HL-60/S4 (cell line): Measurements from ENCODE around the gene ILRUN.
"Not testable (repeated sequence)": the region's sequence is repeated elsewhere in the genome, so short reads cannot be mapped to it uniquely, and the experiment has no call there.

Experiments
- in situ Hi-C: fragments of 300-500 bp; cut with MboI; formaldehyde crosslinking; loops from 2 replicates; pipeline ENCODE4 v1.14.3; 2022; ENCODE audit warnings: low sequenced_read_pairs

Gene ILRUN

DNA sequence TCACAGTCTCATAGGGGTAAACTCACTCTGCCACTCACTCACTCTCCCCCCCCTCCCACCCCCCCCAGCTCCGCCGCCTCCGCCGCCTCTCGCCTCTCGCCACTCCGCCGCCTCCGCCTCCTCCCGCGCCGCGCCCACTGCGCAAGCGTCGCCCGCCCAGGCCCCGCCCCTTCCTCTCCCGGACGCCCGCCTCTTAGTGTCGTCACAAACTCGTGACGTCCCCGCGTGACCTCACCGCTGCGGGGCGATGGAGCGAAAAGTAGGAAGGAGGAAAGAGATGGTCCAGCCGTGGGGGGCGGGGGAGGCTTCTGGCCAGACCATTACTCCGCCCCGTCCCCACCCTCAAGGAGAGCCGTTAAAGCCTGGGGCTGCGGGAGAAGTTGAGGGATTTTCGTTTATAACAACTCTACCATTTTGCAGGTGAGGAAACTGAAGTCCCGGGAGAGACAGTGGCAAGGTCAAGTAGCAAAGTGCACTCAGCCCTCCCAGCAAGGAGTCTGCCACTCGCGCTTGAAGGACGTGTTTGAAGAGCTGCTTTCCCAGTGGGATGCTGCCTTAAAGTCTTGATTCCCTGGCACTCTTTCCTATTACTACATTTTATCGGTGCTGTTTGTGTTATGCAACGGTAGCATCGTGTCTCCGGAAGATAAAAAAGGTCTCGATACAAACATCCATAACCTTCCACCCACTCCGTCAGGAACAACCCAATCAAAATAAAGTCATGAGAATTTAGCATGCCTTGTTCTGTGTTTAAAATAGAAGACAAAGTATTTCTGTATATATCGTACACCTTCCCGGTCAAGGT lies at the start of gene ILRUN:
ILRUN (minus strand) TSS at position 29 of the 805 bp plus-strand sequence. CDS start 164 bp downstream, outside the sequence.
- in situ Hi-C loops, result no loop called here

DNA sequence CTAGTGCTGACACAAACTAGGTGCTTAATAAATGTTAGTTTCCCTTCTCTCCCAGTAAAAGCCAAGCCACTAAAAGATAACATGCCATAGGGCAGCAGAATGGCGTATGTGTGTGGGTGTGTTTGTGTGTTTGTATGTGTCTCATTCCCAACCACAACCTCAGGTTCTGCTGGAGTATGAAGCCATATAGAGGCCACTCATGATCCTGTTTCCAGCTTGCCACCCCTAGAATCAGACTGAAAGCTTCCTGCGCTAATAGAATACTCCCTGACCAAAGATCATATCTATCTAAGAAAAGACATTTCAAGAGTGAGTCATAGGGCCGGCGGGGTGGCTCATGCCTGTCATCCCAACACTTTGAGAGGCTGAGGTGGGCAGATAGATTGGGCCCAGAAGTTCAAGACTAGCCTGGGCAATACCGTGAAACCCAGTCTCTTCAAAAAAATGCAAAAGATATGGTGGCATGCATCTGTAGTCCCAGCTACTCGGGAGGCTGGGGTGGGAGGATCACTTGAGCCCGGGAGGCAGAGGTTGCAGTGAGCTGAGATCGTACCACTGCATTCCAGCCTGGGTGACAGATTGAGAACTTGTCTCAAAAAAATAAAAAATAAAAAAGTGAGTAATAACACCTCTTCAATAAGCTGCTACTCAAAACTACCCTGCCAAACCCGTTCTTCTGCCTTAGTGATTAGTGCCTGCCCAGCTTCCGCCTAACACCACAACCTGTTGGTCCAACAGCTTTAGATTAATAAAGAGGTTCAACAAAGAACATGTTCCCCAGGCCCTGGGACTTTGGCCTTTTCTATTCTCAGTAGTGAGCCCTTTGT lies 48.9 kb upstream of the ILRUN start:
- in situ Hi-C loops, result no loop called here

DNA sequence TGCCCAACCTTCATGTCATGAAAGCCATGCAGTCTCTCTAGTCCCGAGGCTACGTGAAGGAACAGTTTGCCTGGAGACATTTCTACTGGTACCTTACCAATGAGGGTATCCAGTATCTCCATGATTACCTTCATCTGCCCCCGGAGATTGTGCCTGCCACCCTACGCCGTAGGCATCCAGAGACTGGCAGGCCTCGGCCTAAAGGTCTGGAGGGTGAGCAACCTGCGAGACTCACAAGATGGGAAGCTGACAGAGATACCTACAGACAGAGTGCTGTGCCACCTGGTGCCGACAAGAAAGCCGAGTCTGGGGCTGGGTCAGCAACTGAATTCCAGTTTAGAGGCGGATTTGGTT lies 47.7 kb upstream of the ILRUN start:
- in situ Hi-C loops, result not testable (repeated sequence)

DNA sequence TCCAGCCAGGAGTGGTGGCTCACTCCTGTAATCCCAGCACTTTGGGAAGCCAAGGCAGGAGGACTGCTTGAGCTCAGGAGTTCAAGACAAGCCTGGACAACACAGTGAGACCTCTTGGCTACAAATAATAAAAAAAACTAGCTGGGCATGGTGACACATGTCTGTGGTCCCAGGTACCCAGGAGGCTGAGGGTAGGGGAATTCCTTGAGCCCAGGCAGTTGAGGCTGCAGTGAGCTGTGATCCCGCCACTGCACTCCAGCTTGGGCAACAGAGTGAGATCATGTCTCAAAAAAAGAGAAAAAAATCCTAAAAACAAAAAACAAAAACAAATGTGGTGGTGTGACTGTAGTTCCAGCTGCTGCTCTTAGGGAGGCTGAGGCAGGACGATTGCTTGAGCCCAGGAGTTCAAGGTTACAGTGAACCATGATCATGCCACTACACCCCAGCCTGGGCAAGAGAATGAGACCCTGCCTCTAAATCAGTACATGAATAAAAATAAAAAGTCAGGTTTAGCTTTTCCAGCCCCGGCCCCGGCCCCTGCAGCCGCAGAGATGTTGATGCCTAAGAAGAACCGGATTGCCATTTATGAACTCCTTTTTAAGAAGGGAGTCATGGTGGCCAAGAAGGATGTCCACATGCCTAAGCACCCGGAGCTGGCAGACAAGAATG lies 47.2 kb upstream of the ILRUN start:
- in situ Hi-C loops, result no loop called here

DNA sequence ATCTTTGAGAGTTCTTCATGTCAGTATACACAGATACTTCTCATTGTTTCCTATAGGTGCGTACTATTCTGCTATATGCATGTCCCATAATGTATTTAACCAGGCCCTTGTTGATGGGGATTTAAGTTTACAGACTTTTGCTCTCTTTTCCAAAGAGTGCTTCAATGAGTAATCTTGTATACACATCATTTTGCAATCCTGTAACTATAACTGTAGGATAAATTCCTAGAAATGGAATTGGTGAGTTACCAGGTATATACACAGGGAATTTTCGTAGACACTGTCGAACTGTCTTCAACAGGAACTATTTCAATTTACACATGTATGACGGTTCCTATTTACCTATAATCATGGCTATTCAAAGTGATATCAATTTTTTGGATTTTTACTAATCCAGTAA lies 45.5 kb upstream of the ILRUN start:
- in situ Hi-C loops, result no loop called here

DNA sequence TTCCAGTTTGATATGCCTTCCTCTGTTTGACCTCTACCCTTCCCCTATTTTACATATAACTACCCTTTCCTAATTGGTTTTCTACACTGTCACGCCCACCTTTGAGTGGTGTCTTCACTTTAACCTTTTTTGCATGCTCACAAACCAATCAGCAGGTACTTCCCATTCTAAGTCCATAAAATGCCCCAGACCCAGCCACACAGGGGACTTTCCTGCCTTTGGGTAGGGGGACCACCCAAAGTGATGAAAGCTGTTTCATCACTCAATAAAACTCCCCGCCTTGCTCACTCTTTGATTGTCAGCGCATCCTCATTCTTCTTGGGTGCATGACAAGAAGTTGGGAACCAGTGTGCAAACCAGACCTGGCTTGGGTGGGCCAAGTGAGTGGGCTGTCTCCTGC lies 40.3 kb upstream of the ILRUN start:
- in situ Hi-C loops, result no loop called here

DNA sequence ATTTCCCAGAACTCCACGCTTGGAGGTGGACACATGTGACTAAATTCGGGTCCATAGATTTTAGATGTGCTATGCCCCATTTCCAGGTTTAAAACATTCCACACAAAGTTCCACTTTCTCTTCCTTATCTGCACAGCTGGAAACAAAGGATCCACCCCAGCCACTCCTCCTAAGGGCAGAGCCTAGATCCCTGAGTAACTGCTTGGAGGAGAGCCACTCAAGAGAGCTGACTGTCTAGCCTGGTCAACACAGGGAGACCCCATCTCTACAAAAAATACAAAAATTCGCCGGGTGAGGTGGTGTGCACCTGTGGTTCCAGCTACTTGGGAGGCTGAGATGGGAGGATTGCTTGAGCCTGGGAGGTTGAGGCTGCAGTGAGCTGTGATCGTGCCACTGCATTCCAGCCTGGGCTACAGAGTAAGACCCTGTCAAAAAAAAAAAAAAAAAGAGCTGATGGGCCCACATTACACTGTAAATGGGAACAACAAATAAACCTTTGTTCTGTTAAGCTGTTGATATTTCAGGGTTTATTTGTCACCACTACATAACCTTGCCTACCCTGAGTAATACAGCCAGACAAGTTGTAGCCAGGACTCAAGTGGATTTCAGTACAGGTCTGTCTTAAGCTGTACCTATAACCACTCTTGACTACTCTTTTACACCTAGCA lies 35.0 kb upstream of the ILRUN start:
- in situ Hi-C loops, result no loop called here

DNA sequence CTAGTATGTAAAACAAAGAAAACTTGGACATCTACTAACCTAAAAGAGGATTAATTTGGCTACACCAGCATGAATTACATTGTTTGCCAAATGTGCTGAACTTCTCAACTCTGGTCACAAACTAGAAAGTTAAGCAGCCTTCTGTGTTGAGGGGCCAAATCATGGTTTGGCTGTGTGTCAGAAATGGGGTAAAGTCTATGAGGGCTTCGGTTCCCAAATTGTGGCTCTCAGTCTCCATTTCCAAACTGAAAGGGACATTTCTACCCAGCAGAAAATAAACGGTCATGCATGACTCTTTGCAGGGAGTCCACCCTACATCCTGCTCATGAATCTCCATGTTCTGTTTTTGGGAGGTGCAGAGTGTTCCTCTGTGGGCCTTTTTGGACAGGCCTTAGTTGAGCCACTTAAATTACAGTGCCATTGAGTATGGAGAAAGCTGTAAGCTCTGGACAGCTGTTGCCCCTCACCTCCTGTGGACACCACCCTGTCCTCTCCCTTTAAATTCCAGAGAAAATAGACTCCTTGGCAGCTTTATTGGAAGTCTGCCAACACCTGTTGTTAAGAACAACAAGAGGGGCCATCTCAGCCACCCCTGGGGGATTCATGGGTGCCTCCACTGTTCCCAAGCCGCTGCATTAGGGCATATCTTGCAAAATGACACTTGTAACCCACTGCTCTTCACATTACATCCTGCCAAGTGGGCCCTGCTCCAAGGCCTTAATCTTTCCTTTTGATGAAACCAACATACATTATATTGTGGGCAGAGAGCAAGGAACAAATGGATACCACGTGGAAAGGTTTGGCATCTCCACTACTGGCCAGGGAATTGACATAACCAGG lies 33.3 kb upstream of the ILRUN start:
- in situ Hi-C loops, result no loop called here

DNA sequence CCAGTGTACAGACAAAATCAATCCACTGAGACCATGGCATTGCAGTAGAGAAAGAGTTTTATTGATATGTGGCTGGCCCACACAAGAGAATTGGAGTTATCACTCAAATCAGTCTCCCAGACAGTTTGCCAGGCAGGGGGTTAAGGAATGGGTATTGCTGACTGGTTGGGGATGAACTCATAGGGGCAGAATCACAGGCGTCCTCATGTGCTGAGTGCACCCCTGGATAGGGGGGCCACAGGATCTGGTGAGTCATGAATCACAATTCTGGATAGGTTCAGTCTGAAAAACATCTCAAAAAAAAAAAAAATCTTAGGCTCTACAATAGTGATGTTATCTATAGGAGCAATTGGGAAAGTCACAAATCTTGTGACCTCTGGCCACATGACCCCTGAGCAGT lies 29.5 kb upstream of the ILRUN start:
- in situ Hi-C loops, result no loop called here

DNA sequence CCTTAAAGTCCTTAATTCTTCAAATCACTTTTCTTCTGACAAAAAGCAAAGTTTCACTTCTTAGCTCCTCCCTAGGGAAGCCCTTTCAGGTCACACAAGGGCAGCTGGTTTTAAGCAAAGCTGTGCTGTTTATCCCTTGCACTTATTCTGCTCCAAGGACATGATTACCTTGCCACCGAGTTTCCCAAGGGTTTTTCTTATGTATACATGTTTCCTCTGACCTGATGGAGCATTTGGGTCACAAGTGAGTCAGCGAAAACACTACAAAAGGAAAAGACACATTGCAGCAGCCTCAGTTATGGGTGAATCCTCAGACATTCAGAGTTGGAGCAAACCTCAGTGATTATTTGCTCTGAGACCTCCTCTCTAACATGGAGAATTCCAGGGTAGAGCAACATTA lies 26.6 kb upstream of the ILRUN start:
- in situ Hi-C loops, result no loop called here

DNA sequence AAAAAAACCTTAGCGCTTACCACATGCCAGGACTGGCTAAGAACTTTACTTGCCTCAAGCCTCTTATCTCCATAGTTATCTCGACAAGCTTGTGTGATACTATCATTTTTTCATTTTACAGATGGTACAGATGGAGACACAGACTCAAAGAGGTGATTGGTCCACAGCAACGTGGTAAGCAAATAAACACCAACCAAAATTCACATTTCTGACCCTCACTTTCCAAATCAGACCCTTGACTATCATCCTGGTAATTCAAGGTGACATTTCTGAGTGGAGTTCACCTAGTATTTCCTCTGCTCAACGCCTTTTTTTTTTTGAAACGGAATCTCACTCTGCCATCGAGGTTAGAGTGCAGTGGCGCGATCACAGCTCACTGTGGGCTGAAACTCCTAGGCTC lies 25.9 kb upstream of the ILRUN start:
- in situ Hi-C loops, result no loop called here

DNA sequence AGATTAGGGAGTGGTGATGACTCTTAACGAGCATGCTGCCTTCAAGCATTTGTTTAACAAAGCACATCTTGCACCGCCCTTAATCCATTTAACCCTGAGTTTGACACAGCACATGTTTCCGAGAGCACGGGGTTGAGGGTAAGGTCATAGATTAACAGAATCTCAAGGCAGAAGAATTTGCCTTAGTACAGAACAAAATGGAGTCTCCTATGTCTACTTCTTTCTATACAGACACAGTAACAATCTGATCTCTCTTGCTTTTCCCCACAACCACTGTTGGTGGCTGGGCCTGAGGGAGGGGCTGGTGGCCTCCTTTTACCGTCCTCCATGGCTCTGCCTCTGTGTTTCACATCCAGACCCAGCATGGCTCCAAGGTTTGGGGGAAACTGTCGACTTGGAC lies 23.6 kb upstream of the ILRUN start:
- in situ Hi-C loops, result not testable (repeated sequence)

DNA sequence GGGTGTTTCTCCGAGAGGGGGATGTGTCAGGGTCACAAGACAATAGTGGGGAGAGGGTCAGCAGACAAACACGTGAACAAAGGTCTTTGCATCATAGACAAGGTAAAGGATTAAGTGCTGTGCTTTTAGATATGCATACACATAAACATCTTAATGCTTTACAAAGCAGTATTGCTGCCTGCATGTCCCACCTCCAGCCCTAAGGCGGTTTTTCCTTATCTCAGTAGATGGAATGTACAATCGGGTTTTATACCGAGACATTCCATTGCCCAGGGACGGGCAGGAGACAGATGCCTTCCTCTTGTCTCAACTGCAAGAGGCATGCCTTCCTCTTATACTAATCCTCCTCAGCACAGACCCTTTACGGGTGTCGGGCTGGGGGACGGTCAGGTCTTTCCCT lies 23.1 kb upstream of the ILRUN start:
- in situ Hi-C loops, result not testable (repeated sequence)

DNA sequence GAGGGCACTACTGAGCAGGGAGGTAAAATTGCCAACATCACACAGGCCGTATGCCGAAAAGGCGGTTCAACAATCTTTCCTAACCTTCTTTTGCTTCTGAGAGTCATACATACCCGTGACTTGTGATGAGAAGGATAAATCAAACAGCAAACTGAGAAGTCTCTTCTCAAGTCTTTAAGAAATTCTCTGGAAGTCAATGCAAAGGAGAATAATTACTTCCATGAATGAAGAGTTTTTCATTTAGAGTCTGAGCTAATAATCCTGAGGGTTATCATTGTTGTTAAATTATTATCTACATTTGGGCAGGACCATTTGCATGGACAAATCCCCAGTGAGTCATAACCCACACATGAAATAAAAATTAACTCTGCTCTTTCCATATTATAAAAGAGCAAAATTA lies 22.4 kb upstream of the ILRUN start:
- in situ Hi-C loops, result no loop called here

DNA sequence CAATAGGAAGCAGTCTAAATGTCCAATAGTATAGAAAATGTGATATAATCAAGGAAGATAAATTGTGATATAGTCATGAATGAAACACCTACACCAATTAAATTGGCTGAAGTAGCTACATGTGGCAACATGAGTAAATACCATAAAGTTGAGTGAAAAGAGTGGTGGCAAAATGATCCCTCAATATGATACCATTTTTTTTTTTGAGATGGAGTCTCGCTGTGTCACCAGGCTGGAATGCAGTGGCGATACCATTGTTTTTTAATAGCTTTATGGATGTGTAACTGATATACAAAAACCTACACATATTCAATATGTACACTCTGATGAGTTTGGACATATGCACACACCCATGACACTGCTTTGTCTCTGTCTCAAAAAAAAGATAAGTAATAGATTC lies 20.9 kb upstream of the ILRUN start:
- in situ Hi-C loops, result no loop called here

DNA sequence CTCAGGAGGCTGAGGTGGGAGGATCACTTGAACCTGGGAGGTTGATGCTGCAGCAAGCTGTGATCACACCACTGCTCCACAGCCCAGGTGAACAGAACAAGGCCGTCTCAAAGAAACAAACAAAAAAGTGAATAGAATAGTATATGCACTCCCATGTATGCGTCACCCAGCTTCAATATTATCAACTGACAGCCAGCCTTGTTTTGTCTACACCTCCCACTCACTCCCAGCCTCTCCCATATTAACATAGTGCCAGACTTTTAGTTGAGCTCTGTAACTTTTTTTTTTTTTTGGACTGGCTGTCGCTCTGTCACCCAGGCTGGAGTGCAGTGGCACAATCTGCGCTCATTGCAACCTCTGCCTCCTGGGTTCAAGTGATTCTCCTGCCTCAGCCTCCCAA lies 18.1 kb upstream of the ILRUN start:
- in situ Hi-C loops, result no loop called here

DNA sequence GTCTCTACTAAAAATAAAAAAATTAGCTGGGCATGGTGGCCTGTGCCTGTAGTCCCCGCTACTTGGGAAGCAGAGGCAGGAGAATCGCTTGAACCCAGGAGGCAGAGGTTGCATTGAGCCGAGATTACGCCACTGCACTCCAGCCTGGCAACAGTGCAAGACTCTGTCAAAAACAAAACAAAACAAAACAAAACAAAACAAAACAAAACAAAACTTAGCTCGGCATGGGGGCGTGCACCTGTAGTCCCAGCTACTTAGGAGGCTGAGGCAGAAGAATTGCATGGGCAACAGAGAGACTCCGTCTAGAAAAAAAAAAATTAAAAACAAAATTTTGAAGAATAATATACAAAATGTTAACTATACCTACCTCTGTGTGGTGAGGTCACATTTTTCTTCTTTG lies 16.3 kb upstream of the ILRUN start:
- in situ Hi-C loops, result not testable (repeated sequence)

DNA sequence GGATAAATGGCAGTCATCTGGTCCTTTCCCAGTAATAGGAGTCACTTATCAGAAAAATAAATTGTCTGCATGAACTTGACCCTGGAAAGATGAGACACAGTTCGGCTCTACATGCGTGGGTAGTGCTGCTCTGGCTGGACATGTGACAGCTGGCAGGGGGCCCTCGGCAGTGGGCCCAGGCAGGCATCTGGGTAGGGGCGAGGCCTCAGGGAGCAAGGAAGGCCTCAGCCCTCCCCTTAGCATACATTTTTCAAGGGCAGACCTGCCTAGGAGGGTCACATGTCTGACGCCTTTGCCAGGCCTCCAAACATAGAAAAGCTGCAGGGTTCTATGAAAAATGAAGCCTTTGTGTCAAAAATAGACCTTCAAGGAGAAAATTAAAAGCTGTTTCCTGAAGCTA lies 12.8 kb upstream of the ILRUN start:
- in situ Hi-C loops, result no loop called here

DNA sequence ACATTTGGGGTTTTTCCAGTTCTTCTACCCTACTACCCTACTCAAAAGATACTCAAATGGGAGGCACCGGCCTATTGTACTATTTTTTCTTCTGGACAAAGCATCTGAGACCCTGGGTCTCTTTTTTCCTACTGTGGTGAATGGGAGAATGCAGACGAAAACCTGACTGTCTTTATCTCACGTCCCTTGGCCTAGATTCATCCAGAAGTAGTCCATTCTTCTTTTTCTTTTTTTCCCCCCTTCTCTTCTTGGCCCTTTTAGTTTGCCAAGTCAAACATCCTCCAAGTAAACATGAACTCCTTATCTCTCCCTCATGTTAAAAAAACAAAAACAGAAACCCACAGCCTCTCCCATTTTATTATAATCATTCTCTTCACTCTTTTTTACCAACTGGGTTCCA lies 8.7 kb upstream of the ILRUN start:
- in situ Hi-C loops, result no loop called here

DNA sequence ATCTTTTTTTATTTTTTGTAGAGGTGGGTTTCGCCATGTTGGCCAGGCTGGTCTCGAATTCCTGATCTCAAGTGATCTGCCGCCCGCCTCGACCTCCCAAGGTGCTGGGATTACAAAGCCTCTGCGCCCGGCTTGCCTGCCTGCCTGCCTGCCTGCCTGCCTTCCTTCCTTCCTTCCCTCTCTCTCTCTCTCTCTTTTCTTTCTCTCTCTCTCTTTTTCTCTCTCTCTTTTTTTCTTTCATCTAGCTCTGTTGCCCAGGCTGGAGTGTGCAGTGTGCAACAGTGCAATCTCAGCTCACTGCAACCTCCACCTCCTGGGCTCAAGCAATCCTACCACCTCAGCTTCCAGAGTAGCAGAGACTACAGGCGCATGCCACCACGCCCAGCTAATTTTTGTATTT lies 4.6 kb upstream of the ILRUN start:
- in situ Hi-C loops, result no loop called here
